Lung (tissue), 12 donors: ENCODE measurements around the gene CDH13. TPM values are rescaled to one million over a fixed set of nuclear protein-coding genes. Genes with fewer than 3 reads are reported as not detected.

Experiments
- ATAC-seq: fragments of 200-7000 bp; cut with Tn5 transposase; one replicate; pipeline ENCODE4 v1.9.1; 2020; ENCODE audit warnings: moderate number of reproducible peaks; ENCODE audit not compliant: insufficient read depth, low FRiP score
- DNase-seq, 3 donors: peaks; one replicate each; pipeline ENCODE4 v3.0.0-alpha.2; 2013 to 2017
- H3K27ac ChIP-seq, 2 donors: one replicate each; pipeline ENCODE4 v1.5.1; 2013; ENCODE audit warnings: mild to moderate bottlenecking in 2 of 2, moderate library complexity in 2 of 2, control low read depth in 1 of 2, inconsistent platforms in 1 of 2, low read depth in 1 of 2, low read length in 1 of 2
- H3K27me3 ChIP-seq, 3 donors: one replicate each; pipeline ENCODE4 v1.5.1; 2013; ENCODE audit warnings: low read length in 2 of 3; ENCODE audit not compliant: control insufficient read depth in 3 of 3, insufficient read depth in 3 of 3
- H3K36me3 ChIP-seq, 4 donors: one replicate each; pipeline ENCODE4 v1.5.1; 2013; ENCODE audit warnings: low read length in 4 of 4, mild to moderate bottlenecking in 1 of 4, moderate library complexity in 1 of 4; ENCODE audit not compliant: control insufficient read depth in 4 of 4, insufficient read depth in 4 of 4
- H3K4me1 ChIP-seq, 5 donors: one replicate each; pipeline ENCODE4 v1.5.1; 2013; ENCODE audit warnings: low read length in 5 of 5, mild to moderate bottlenecking in 2 of 5, moderate library complexity in 1 of 5; ENCODE audit not compliant: control insufficient read depth in 5 of 5, insufficient read depth in 5 of 5
- H3K4me3 ChIP-seq: one replicate; pipeline ENCODE4 v1.5.1; 2013; ENCODE audit warnings: mild to moderate bottlenecking, control low read depth, moderate library complexity
- H3K9ac ChIP-seq, 2 donors: one replicate each; pipeline ENCODE4 v1.5.1; 2013; ENCODE audit warnings: low read length in 2 of 2, control low read depth in 1 of 2; ENCODE audit not compliant: insufficient read depth in 1 of 2
- H3K9me3 ChIP-seq, 4 donors: one replicate each; pipeline ENCODE4 v1.5.1; 2013; ENCODE audit warnings: low read length in 3 of 4, mild to moderate bottlenecking in 1 of 4, moderate library complexity in 1 of 4; ENCODE audit not compliant: control insufficient read depth in 4 of 4, insufficient read depth in 3 of 4
- WGBS, 2 donors: extraction: QIAGEN DNeasy Blood & Tissue Kit; methylation state at CpG; one replicate each; pipeline ENCODE4 v1.1.7; 2013; 5-methylcytosine and 5-hydroxymethylcytosine counted together
- polyA plus RNA-seq, 2 donors: library from polyadenylated mRNA; stranded (reverse); fragments of 200-250 nt; gene quantifications; one replicate each; pipeline ENCODE4 v1.2.1, GENCODE V29; 2013
- total RNA-seq, 2 donors: library from RNA; depleted of rRNA in 1 of 2; stranded (reverse); fragments of >200 nt in 1 of 2; gene quantifications; one replicate each; pipeline ENCODE4 v1.2.1, GENCODE V29; 2014 to 2021
- TF ChIP-seq, protein P1 (sequence below): IDR thresholded peaks from 2 replicates; pipeline ENCODE4 v1.5.1; 2012; ENCODE audit warnings: mild to moderate bottlenecking; ENCODE audit errors: control extremely low read depth, extremely low read depth
- donor health status: control.
- donor health status: control.
- donor health status: Bipolar disorder and iron deficiency.
- donor health status: healthy.
- donor health status: DM: yes; HTN: yes; CAD: no.

CDH13 gene
- total and polyA plus RNA-seq, 4 donors, result 2.1 to 12.3 (median 7.3) TPM

DNA sequence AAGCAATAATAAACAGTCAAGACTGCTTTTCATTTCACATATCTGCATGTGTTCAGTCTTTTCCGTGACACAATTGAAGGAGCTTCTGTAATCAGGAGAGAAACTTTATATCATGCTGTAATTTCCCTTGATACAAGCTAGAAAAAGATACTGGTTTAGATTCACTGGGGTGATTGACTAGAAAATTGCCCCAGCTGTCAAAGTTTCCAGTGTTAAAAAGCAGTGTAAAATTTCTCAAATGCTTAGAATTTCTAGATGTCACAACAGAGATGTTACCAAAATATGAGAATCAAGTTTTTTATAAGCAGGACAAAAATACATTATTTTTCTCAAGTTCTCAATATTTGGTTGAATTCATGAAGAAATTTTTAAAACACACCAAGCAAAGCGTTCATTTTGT, 888.6 kb downstream of the CDH13 start:
- WGBS, 2 donors, result 70 to 85% methylated on average over 2 of the region's 2 CpGs
- Histone ChIP-seq H3K27ac (no peak overlapping the region), H3K9ac (no peak overlapping the region), H3K4me1 (no peaks in the 10 kb centered on the region), H3K27me3 (no peaks in the 10 kb centered on the region), H3K9me3 (peaks cover 0 to 5% (median 2%) of the 10 kb centered on the region in 4 donors), H3K4me3 (no peak overlapping the region), H3K36me3 (no peaks in the 10 kb centered on the region)
- TF ChIP-seq, protein P1, sequence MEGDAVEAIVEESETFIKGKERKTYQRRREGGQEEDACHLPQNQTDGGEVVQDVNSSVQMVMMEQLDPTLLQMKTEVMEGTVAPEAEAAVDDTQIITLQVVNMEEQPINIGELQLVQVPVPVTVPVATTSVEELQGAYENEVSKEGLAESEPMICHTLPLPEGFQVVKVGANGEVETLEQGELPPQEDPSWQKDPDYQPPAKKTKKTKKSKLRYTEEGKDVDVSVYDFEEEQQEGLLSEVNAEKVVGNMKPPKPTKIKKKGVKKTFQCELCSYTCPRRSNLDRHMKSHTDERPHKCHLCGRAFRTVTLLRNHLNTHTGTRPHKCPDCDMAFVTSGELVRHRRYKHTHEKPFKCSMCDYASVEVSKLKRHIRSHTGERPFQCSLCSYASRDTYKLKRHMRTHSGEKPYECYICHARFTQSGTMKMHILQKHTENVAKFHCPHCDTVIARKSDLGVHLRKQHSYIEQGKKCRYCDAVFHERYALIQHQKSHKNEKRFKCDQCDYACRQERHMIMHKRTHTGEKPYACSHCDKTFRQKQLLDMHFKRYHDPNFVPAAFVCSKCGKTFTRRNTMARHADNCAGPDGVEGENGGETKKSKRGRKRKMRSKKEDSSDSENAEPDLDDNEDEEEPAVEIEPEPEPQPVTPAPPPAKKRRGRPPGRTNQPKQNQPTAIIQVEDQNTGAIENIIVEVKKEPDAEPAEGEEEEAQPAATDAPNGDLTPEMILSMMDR, result no peak
- ATAC-seq, result no peak
- DNase-seq, result no peak

GRCh38 chr16:83516931-83517330, 890.2 kb downstream of the CDH13 start:
- WGBS, 2 donors, result 72 to 82% methylated on average over 2 of the region's 2 CpGs
- TF ChIP-seq, protein P1, result no peak

DNA sequence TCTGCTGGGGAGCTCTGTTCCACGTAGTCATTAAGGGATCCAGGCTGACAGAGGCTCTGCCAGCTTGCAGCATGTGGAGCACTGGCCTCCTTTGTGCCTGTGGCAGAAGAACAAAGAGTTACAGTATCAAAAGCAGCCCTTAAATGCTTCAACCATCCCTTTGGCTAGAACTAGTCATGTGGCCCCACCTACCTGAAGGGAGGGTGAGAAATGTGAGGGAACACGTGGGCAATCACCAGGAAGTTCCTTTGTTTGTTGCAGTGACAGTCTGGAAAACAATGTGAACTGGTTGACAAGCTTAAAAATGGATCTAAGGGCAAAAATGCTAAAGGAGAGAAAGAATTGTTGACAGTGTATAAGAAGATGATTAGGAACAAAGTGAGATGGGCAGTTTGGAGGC, 890.6 kb downstream of the CDH13 start:
- TF ChIP-seq, protein P1, result no peak

More at GRCh38 chr16:83516931-83517330, 890.2 kb downstream of the CDH13 start:
- Histone ChIP-seq H3K36me3 (no peaks in the 10 kb centered on the region), H3K9ac (no peak overlapping the region), H3K4me1 (no peaks in the 10 kb centered on the region), H3K27me3 (no peaks in the 10 kb centered on the region), H3K27ac (no peak overlapping the region), H3K4me3 (no peak overlapping the region), H3K9me3 (peaks cover 0 to 5% (median 2%) of the 10 kb centered on the region in 4 donors)
- ATAC-seq (no peak), DNase-seq (no peak)

GRCh38 chr16:83520596-83520995, 893.8 kb downstream of the CDH13 start:
- Histone ChIP-seq H3K9ac (no peak overlapping the region), H3K36me3 (no peaks in the 10 kb centered on the region), H3K4me1 (no peaks in the 10 kb centered on the region), H3K9me3 (peaks cover 0 to 5% (median 2%) of the 10 kb centered on the region in 4 donors), H3K27ac (no peak overlapping the region), H3K27me3 (no peaks in the 10 kb centered on the region), H3K4me3 (no peak overlapping the region)
- TF ChIP-seq, protein P1, result no peak
- WGBS, 2 donors, result 76 to 79% methylated on average over 5 of the region's 5 CpGs
- ATAC-seq (no peak), DNase-seq (no peak)

More for the DNA sequence above, 890.6 kb downstream of the CDH13 start:
- no peak overlapping the region for H3K27ac ChIP-seq
- no peak overlapping the region for H3K4me3 ChIP-seq
- DNase-seq (no peak), ATAC-seq (no peak)
- peaks cover 0 to 5% (median 2%) of the 10 kb centered on the region in 4 donors for H3K9me3 ChIP-seq
- H3K4me1 ChIP-seq, result no peaks in the 10 kb centered on the region
- H3K27me3 ChIP-seq, result no peaks in the 10 kb centered on the region
- H3K36me3 ChIP-seq, result no peaks in the 10 kb centered on the region
- no peak overlapping the region for H3K9ac ChIP-seq
- 44 to 53% methylated on average over 2 of the region's 2 CpGs for WGBS, 2 donors
